Measurements from ENCODE around the gene WNT6. TPM values are rescaled to one million over a fixed set of nuclear protein-coding genes. Genes with fewer than 3 reads are reported as not detected.

WNT6 gene
- total RNA-seq, 2 experiments from 2014 or later, result not detected

GRCh38 chr2:218854860-218855259 lies 4.7 kb upstream of the WNT6 start:
- intact Hi-C loops (cut with micrococcal nuclease), result loop anchor here (5.0 to 10.0 kb wide), 2 partner anchors 260 to 302 kb away; no protein-coding TSS in a partner anchor
- Mint-ChIP-seq H3K4me1 (ENCODE audit: low read depth) (peaks cover 4% of the 10 kb centered on the region), H3K9me3 (no peaks in the 10 kb centered on the region), H3K27me3 (ENCODE audit: low read depth) (peaks cover 52% of the 10 kb centered on the region), H3K27ac (no peak overlapping the region), H3K4me3 (no peak overlapping the region), H3K36me3 (ENCODE audit: low read depth) (no peaks in the 10 kb centered on the region)
- no peak for DNase-seq
- CTCF ChIA-PET, result interaction anchor here (0.7 to 7.6 kb wide), 5 partner anchors 21 to 141 kb away, joined by 3 to 84 read pairs (median 3); no protein-coding TSS in a partner anchor

GRCh38 chr2:218855305-218856166 lies 4.1 kb upstream of the WNT6 start:
- no peak overlapping the region for H3K27ac Mint-ChIP-seq
- peaks cover 10% of the 10 kb centered on the region for H3K4me1 Mint-ChIP-seq (ENCODE audit: low read depth)
- intact Hi-C loops (cut with micrococcal nuclease), result loop anchor here (10.0 kb wide), 1 partner anchor 259 kb away; no protein-coding TSS in a partner anchor
- no peak for DNase-seq
- H3K4me3 Mint-ChIP-seq, result no peak overlapping the region
- peaks cover 57% of the 10 kb centered on the region for H3K27me3 Mint-ChIP-seq (ENCODE audit: low read depth)
- CTCF ChIA-PET, result interaction anchor here (1.0 to 7.6 kb wide), 3 partner anchors 21 to 125 kb away, joined by 3 to 84 read pairs (median 4); no protein-coding TSS in a partner anchor
- H3K9me3 Mint-ChIP-seq, result no peaks in the 10 kb centered on the region
- no peaks in the 10 kb centered on the region for H3K36me3 Mint-ChIP-seq (ENCODE audit: low read depth)

- Mint-ChIP-seq H3K27ac (no peak overlapping the region), H3K27me3 (ENCODE audit: low read depth) (peaks cover 64% of the 10 kb centered on the region), H3K4me3 (no peak overlapping the region), H3K4me1 (ENCODE audit: low read depth) (peaks cover 13% of the 10 kb centered on the region), H3K9me3 (no peaks in the 10 kb centered on the region), H3K36me3 (ENCODE audit: low read depth) (no peaks in the 10 kb centered on the region)
- DNase-seq, result no peak
- intact Hi-C loops (cut with micrococcal nuclease), result loop anchor here (10.0 kb wide), 1 partner anchor 258 kb away; no protein-coding TSS in a partner anchor
- CTCF ChIA-PET, result interaction anchor here (7.6 kb wide), 1 partner anchor 41 kb away, joined by 84 read pairs; no protein-coding TSS in a partner anchor
Observed at GRCh38 chr2:218856167-218856895, 3.3 kb upstream of the WNT6 start.

GRCh38 chr2:218856896-218857243 lies 2.7 kb upstream of the WNT6 start:
- CTCF ChIA-PET, result interaction anchor here (7.6 kb wide), 1 partner anchor 41 kb away, joined by 84 read pairs; no protein-coding TSS in a partner anchor
- H3K27ac Mint-ChIP-seq, result no peak overlapping the region
- H3K4me3 Mint-ChIP-seq, result no peak overlapping the region
- intact Hi-C loops (cut with micrococcal nuclease), result loop anchor here (10.0 kb wide), 1 partner anchor 258 kb away; no protein-coding TSS in a partner anchor
- no peaks in the 10 kb centered on the region for H3K9me3 Mint-ChIP-seq
- no peak for DNase-seq
- peaks cover 13% of the 10 kb centered on the region for H3K4me1 Mint-ChIP-seq (ENCODE audit: low read depth)
- no peaks in the 10 kb centered on the region for H3K36me3 Mint-ChIP-seq (ENCODE audit: low read depth)
- peaks cover 69% of the 10 kb centered on the region for H3K27me3 Mint-ChIP-seq (ENCODE audit: low read depth)

GRCh38 chr2:218857371-218858137 lies 2.1 kb upstream of the WNT6 start:
- Mint-ChIP-seq H3K4me3 (no peak overlapping the region), H3K27ac (no peak overlapping the region), H3K4me1 (ENCODE audit: low read depth) (peaks cover 13% of the 10 kb centered on the region), H3K9me3 (no peaks in the 10 kb centered on the region), H3K27me3 (ENCODE audit: low read depth) (peaks cover 71% of the 10 kb centered on the region), H3K36me3 (ENCODE audit: low read depth) (no peaks in the 10 kb centered on the region)
- CTCF ChIA-PET, result interaction anchor here (2.9 kb wide), 1 partner anchor 41 kb away, joined by 11 read pairs; no protein-coding TSS in a partner anchor
- intact Hi-C loops (cut with micrococcal nuclease), result loop anchor here (10.0 kb wide), 1 partner anchor 257 kb away; no protein-coding TSS in a partner anchor
- DNase-seq, result no peak

GRCh38 chr2:218858138-218858445 lies 1.5 kb upstream of the WNT6 start:
- no peak overlapping the region for H3K4me3 Mint-ChIP-seq
- H3K36me3 Mint-ChIP-seq (ENCODE audit: low read depth), result no peaks in the 10 kb centered on the region
- intact Hi-C loops (cut with micrococcal nuclease), result loop anchor here (10.0 kb wide), 1 partner anchor 257 kb away; no protein-coding TSS in a partner anchor
- peaks cover 13% of the 10 kb centered on the region for H3K4me1 Mint-ChIP-seq (ENCODE audit: low read depth)
- CTCF ChIA-PET, result interaction anchor here (2.9 kb wide), 1 partner anchor 40 kb away, joined by 11 read pairs; no protein-coding TSS in a partner anchor
- no peak overlapping the region for H3K27ac Mint-ChIP-seq
- H3K27me3 Mint-ChIP-seq (ENCODE audit: low read depth), result peaks cover 74% of the 10 kb centered on the region
- no peak for DNase-seq
- H3K9me3 Mint-ChIP-seq, result no peaks in the 10 kb centered on the region

- no peak for DNase-seq
- CTCF ChIA-PET, result interaction anchor here (2.9 to 4.3 kb wide), 2 partner anchors 18 to 39 kb away, joined by 11 to 22 read pairs; no protein-coding TSS in a partner anchor
- Mint-ChIP-seq H3K4me1 (ENCODE audit: low read depth) (peaks cover 13% of the 10 kb centered on the region), H3K27me3 (ENCODE audit: low read depth) (peaks cover 72% of the 10 kb centered on the region), H3K27ac (no peak overlapping the region), H3K9me3 (no peaks in the 10 kb centered on the region), H3K4me3 (peak overlapping the region; percentile 17), H3K36me3 (ENCODE audit: low read depth) (no peaks in the 10 kb centered on the region)
- intact Hi-C loops (cut with micrococcal nuclease), result loop anchor here (10.0 kb wide), 1 partner anchor 256 kb away; no protein-coding TSS in a partner anchor
Observed at GRCh38 chr2:218858671-218859555, 692 bp upstream of the WNT6 start.

- H3K36me3 Mint-ChIP-seq (ENCODE audit: low read depth), result no peaks in the 10 kb centered on the region
- no peak overlapping the region for H3K27ac Mint-ChIP-seq
- H3K9me3 Mint-ChIP-seq, result no peaks in the 10 kb centered on the region
- H3K4me3 Mint-ChIP-seq, result peak overlapping the region; percentile 55
- peaks cover 67% of the 10 kb centered on the region for H3K27me3 Mint-ChIP-seq (ENCODE audit: low read depth)
- peaks cover 13% of the 10 kb centered on the region for H3K4me1 Mint-ChIP-seq (ENCODE audit: low read depth)
- CTCF ChIA-PET, result interaction anchor here (1.0 to 4.6 kb wide), 7 partner anchors 9 to 120 kb away, joined by 3 to 24 read pairs (median 4); no protein-coding TSS in a partner anchor
- intact Hi-C loops (cut with micrococcal nuclease), result loop anchor here (10.0 kb wide), 1 partner anchor 255 kb away; no protein-coding TSS in a partner anchor
- no peak for DNase-seq
Observed at GRCh38 chr2:218859988-218860831, 605 bp downstream of the WNT6 start.

GRCh38 chr2:218860950-218861381 lies 1.4 kb downstream of the WNT6 start:
- no peak overlapping the region for H3K27ac Mint-ChIP-seq
- DNase-seq, result no peak
- H3K4me3 Mint-ChIP-seq, result no peak overlapping the region
- H3K27me3 Mint-ChIP-seq (ENCODE audit: low read depth), result peaks cover 62% of the 10 kb centered on the region
- no peaks in the 10 kb centered on the region for H3K36me3 Mint-ChIP-seq (ENCODE audit: low read depth)
- H3K9me3 Mint-ChIP-seq, result no peaks in the 10 kb centered on the region
- peaks cover 13% of the 10 kb centered on the region for H3K4me1 Mint-ChIP-seq (ENCODE audit: low read depth)
- intact Hi-C loops (cut with micrococcal nuclease), result no loop called here
- CTCF ChIA-PET, result interaction anchor here (1.0 to 4.6 kb wide), 6 partner anchors 9 to 119 kb away, joined by 3 to 24 read pairs (median 5); no protein-coding TSS in a partner anchor

- Mint-ChIP-seq H3K9me3 (no peaks in the 10 kb centered on the region), H3K4me1 (ENCODE audit: low read depth) (peaks cover 13% of the 10 kb centered on the region), H3K36me3 (ENCODE audit: low read depth) (no peaks in the 10 kb centered on the region), H3K4me3 (no peak overlapping the region), H3K27ac (no peak overlapping the region), H3K27me3 (ENCODE audit: low read depth) (peaks cover 61% of the 10 kb centered on the region)
- intact Hi-C loops (cut with micrococcal nuclease), result no loop called here
- CTCF ChIA-PET, result interaction anchor here (1.0 to 4.6 kb wide), 5 partner anchors 10 to 43 kb away, joined by 3 to 24 read pairs (median 6); no protein-coding TSS in a partner anchor
- no peak for DNase-seq
Observed at GRCh38 chr2:218861645-218862318, 2.2 kb downstream of the WNT6 start.
